GM13977 (cell line): ENCODE measurements around the gene DUT.

Experiments
- DNase-seq: peaks from one replicate; pipeline ENCODE4 v3.0.0; 2012; ENCODE audit warnings: low spot score
- CTCF ChIP-seq: IDR thresholded peaks from 2 replicates; pipeline ENCODE4 v1.5.1; 2012; ENCODE audit warnings: mild to moderate bottlenecking, control low read depth; ENCODE audit not compliant: insufficient read depth; ENCODE audit errors: extremely low read depth, missing control alignments
- in situ Hi-C: fragments of 300-500 bp; cut with MboI; formaldehyde crosslinking; loops from one replicate; pipeline ENCODE4 v1.12.0; 2022; ENCODE audit warnings: low sequenced_read_pairs, low pct_unique_long_range_greater_than_20kb, mixed read lengths, inconsistent platforms; ENCODE audit not compliant: unreplicated experiment

The DUT gene

GRCh38 chr15:48336940-48337339, 5.7 kb downstream of the DUT start:
- no peak for DNase-seq
- in situ Hi-C loops, result no loop called here
- TF ChIP-seq CTCF, result peak; percentile 48

GRCh38 chr15:48337607-48338006, 6.4 kb downstream of the DUT start:
- TF ChIP-seq CTCF, result no peak
- no peak for DNase-seq
- in situ Hi-C loops, result no loop called here

GRCh38 chr15:48340111-48340510, 8.9 kb downstream of the DUT start:
- no peak for TF ChIP-seq CTCF
- no peak for DNase-seq
- in situ Hi-C loops, result no loop called here

GRCh38 chr15:48343865-48344264, 12.6 kb downstream of the DUT start:
- in situ Hi-C loops, result no loop called here
- no peak for DNase-seq
- no peak for TF ChIP-seq CTCF

- in situ Hi-C loops, result no loop called here
- DNase-seq, result no peak
Observed at GRCh38 chr15:48345516-48345915, 14.3 kb downstream of the DUT start.

GRCh38 chr15:48352474-48353072, 21.3 kb downstream of the DUT start:
- in situ Hi-C loops, result loop anchor here (25.0 kb wide), 2 partner anchors 460 to 1060 kb away; partner anchors contain the start of genes CEP152 and FGF7
- DNase-seq, result peak; percentile 49
- TF ChIP-seq CTCF, result peak; percentile 86

More at GRCh38 chr15:48345516-48345915, 14.3 kb downstream of the DUT start:
- no peak for TF ChIP-seq CTCF
